Heart left ventricle (tissue), 16 donors: ENCODE data around the gene MED22. TPM values are rescaled to one million over a fixed set of nuclear protein-coding genes. Genes with fewer than 3 reads are reported as not detected.
"Not testable (repeated sequence)": the region's sequence is repeated elsewhere in the genome, so short reads cannot be mapped to it uniquely, and the experiment has no call there.

Experiments used
- ATAC-seq, 4 donors: fragments of 200-7000 bp; cut with Tn5 transposase; one replicate each; pipeline ENCODE4 v1.9.1; 2020 to 2022; ENCODE audit warnings: moderate library complexity in 4 of 4, mild to moderate bottlenecking in 3 of 4, moderate number of reproducible peaks in 1 of 4
- DNase-seq, 5 donors: peaks; one replicate each; pipeline ENCODE4 v3.0.0-alpha.2; 2020
- H3K27ac ChIP-seq, 12 donors: fragments of 200-600 bp; sonication (generic) in 4 of 12; one replicate each; pipeline versions ENCODE4 v1.5.0 to v1.8.0; 2016 to 2022; ENCODE audit warnings: mild to moderate bottlenecking in 2 of 12
- H3K27me3 ChIP-seq, 9 donors: fragments of 200-600 bp; sonication (generic) in 2 of 9; one replicate each; pipeline versions ENCODE4 v1.5.1 to v1.8.0; 2016 to 2022; ENCODE audit warnings: mild to moderate bottlenecking in 3 of 9
- H3K36me3 ChIP-seq, 9 donors: fragments of 200-600 bp; sonication (generic) in 2 of 9; one replicate each; pipeline versions ENCODE4 v1.5.0 to v1.8.0; 2018 to 2022; ENCODE audit warnings: mild to moderate bottlenecking in 2 of 9
- H3K4me1 ChIP-seq, 12 donors: fragments of 200-600 bp; sonication (generic) in 4 of 12; one replicate each; pipeline versions ENCODE4 v1.5.0 to v1.8.0; 2016 to 2022; ENCODE audit warnings: mild to moderate bottlenecking in 3 of 12
- H3K4me3 ChIP-seq, 12 donors: fragments of 200-600 bp; sonication (generic) in 4 of 12; one replicate each; pipeline versions ENCODE4 v1.5.0 to v1.8.0; 2017 to 2022; ENCODE audit warnings: mild to moderate bottlenecking in 9 of 12, moderate library complexity in 4 of 12
- H3K9me3 ChIP-seq, 12 donors: fragments of 200-600 bp; sonication (generic) in 4 of 12; one replicate each; pipeline versions ENCODE4 v1.5.0 to v1.8.0; 2016 to 2022; ENCODE audit warnings: mild to moderate bottlenecking in 1 of 12
- CTCF ChIP-seq, 12 donors: fragments of 200-600 bp; sonication (generic) in 4 of 12; IDR thresholded peaks; one replicate each; pipeline versions ENCODE4 v1.5.0 to v1.8.0; 2018 to 2022; ENCODE audit warnings: antibody characterized with exemption in 12 of 12, mild to moderate bottlenecking in 5 of 12
- POLR2A ChIP-seq, 2 donors: fragments of 450-650 bp; IDR thresholded peaks; one replicate each; pipeline ENCODE4 v1.6.1; 2017; ENCODE audit warnings: antibody characterized with exemption in 2 of 2, mild to moderate bottlenecking in 2 of 2, moderate library complexity in 2 of 2
- WGBS, 4 donors: extraction: QIAGEN DNeasy Blood & Tissue Kit in 2 of 4; methylation state at CpG; one replicate each; pipeline versions ENCODE4 v1.1.5 to v1.1.7; 2013 to 2018; 5-methylcytosine and 5-hydroxymethylcytosine counted together
- intact Hi-C, 10 donors: fragments of 100-400 bp; cut with DNase I; formaldehyde crosslinking; loops; one replicate each; pipeline versions ENCODE4 v1.11.1 to v1.14.2; 2022
- polyA plus RNA-seq, 2 donors: library from polyadenylated mRNA; stranded (reverse); fragments of 200-250 nt; gene quantifications; one replicate each; pipeline ENCODE4 v1.2.3, GENCODE V29; 2013
- total RNA-seq, 9 donors: library from RNA; depleted of rRNA in 2 of 9; stranded (reverse); fragments of >200 nt in 2 of 9; fragmentation: NEBNext Ultra II Directional in 3 of 9; extraction: Animal tissue kit (Norgen Biotek cat#: 25700) in 3 of 9; gene quantifications; one replicate each; pipeline versions ENCODE4 v1.1.0 to v1.2.4, GENCODE V29; 2016 to 2023
- donor health status: ischemic (EF 13 %, LVEDD 7.1; RV severe dilation, severe dysfunction).
- donor health status: healthy with polysubstance abuse.
- donor health status: DM: no; HTN: yes; CAD: no.
- donor health status: DM: no; HTN: no; CAD: no.
- donor health status: ischemic (EF 25% LVEDD 6.9; RV normal size, moderate dysfunction).
- donor health status: ischemic (EF 25% LVEDD 5.7; RV mildly dilated, moderate dysfunction).
- donor health status: healthy.
- donor health status: DM: yes; HTN: yes; CAD: no.
- donor health status: ischemic (EF 35%, LVEDD 5.7; RV mildly dilated, moderate dysfunction).
- donor health status: nonischemic (EF 11% LVEDD 7.7; RV severe dilation, severe dysfunction).
- donor health status: DM: yes; HTN: yes; CAD: no.
- donor health status: PGD.
- donor health status: ischemic (EF 29% LVEDD 5.4; RV normal size, mild dysfunction).
- donor health status: nonischemic (EF 23%, LVEDD 6.1; RV moderate dilation, normal function).

MED22 gene
- total and polyA plus RNA-seq, 11 donors: 12.3 to 33.8 (median 19.5) TPM

GRCh38 chr9:133320421-133320881 lies 27.5 kb downstream of the MED22 start:
- Histone ChIP-seq H3K9me3 (no peaks in the 10 kb centered on the region), H3K4me1 (no peaks in the 10 kb centered on the region), H3K4me3 (no peak overlapping the region), H3K36me3 (no peaks in the 10 kb centered on the region), H3K27ac (no peak overlapping the region), H3K27me3 (no peaks in the 10 kb centered on the region)
- intact Hi-C loops: loop anchor here in 1 of 10 donors (10.0 kb wide), 1 partner anchor 46 kb away; the partner anchor contains the start of gene ABO
- TF ChIP-seq POLR2A (IDR thresholded peaks at IDR 0.05) (no peak), CTCF (IDR thresholded peaks at IDR 0.05) (no peak)
- ATAC-seq (no peak), DNase-seq (no peak)
- WGBS, 4 donors: 67 to 80% (median 79%) methylated on average over 8 to 13 of the region's 13 CpGs

- H3K4me3 ChIP-seq, DNase-seq, intact Hi-C loops, H3K9me3 ChIP-seq, H3K27me3 ChIP-seq, H3K36me3 ChIP-seq, H3K27ac ChIP-seq, H3K4me1 ChIP-seq: not testable (repeated sequence)
- ATAC-seq: peak in 1 of 4 donors; percentile 26
- WGBS, 4 donors: 81 to 87% (median 81%) methylated on average over 4 to 13 of the region's 13 CpGs
Measured at GRCh38 chr9:133317551-133317950, 30.4 kb downstream of the MED22 start.

- WGBS, 4 donors: 46 to 85% (median 69%) methylated on average over 2 of the region's 2 CpGs
- intact Hi-C loops: no loop called here
- no peak overlapping the region for H3K27ac ChIP-seq
- no peak overlapping the region for H3K4me3 ChIP-seq
- H3K27me3 ChIP-seq: no peaks in the 10 kb centered on the region
- no peaks in the 10 kb centered on the region for H3K36me3 ChIP-seq
- DNase-seq (no peak), ATAC-seq (no peak)
- no peaks in the 10 kb centered on the region for H3K9me3 ChIP-seq
- no peaks in the 10 kb centered on the region for H3K4me1 ChIP-seq
- no peak for TF ChIP-seq CTCF (IDR thresholded peaks at IDR 0.05)
- no peak for TF ChIP-seq POLR2A (IDR thresholded peaks at IDR 0.05)
Measured at GRCh38 chr9:133315997-133316396, 31.9 kb downstream of the MED22 start.

GRCh38 chr9:133309608-133310007 lies 38.3 kb downstream of the MED22 start:
- Histone ChIP-seq H3K36me3 (no peaks in the 10 kb centered on the region), H3K9me3 (no peaks in the 10 kb centered on the region), H3K4me1 (no peaks in the 10 kb centered on the region), H3K27me3 (peaks cover 0 to 11% (median 0%) of the 10 kb centered on the region in 9 donors), H3K4me3 (no peak overlapping the region), H3K27ac (no peak overlapping the region)
- WGBS, 4 donors: 81 to 84% (median 82%) methylated on average over 6 of the region's 6 CpGs
- intact Hi-C loops: no loop called here
- TF ChIP-seq POLR2A (IDR thresholded peaks at IDR 0.05): no peak
- no peak for TF ChIP-seq CTCF (IDR thresholded peaks at IDR 0.05)
- DNase-seq (no peak), ATAC-seq (no peak)

GRCh38 chr9:133307301-133307700 lies 40.6 kb downstream of the MED22 start:
- Histone ChIP-seq H3K27me3 (peaks cover 0 to 11% (median 0%) of the 10 kb centered on the region in 9 donors), H3K4me3 (no peak overlapping the region), H3K4me1 (no peaks in the 10 kb centered on the region), H3K36me3 (no peaks in the 10 kb centered on the region), H3K27ac (no peak overlapping the region), H3K9me3 (no peaks in the 10 kb centered on the region)
- intact Hi-C loops: no loop called here
- DNase-seq (no peak), ATAC-seq (no peak)
- WGBS, 4 donors: 74 to 79% (median 77%) methylated on average over 16 of the region's 16 CpGs
- TF ChIP-seq CTCF (IDR thresholded peaks at IDR 0.05) (no peak), POLR2A (IDR thresholded peaks at IDR 0.05) (no peak)
